8988T (cell line): ENCODE results near the gene PRRG1.
"Not testable (repeated sequence)": the region's sequence is repeated elsewhere in the genome, so short reads cannot be mapped to it uniquely, and the experiment has no call there.

ENCODE experiments used
- DNase-seq: peaks from one replicate; pipeline ENCODE4 v3.0.0; 2011

PRRG1 gene

GRCh38 chrX:37349221-37350033 lies at the start of gene PRRG1:
TSS of gene PRRG1 (plus strand) at chrX:37349364. CDS start at chrX:37406250, 56,886 bp downstream.
- DNase-seq, result peak; percentile 42

- no peak for DNase-seq
Measured at GRCh38 chrX:37302569-37302968, 46.6 kb upstream of the PRRG1 start.

- not testable (repeated sequence) for DNase-seq
Measured at GRCh38 chrX:37305238-37305637, 43.9 kb upstream of the PRRG1 start.

GRCh38 chrX:37314531-37314930 lies 34.6 kb upstream of the PRRG1 start:
- no peak for DNase-seq

GRCh38 chrX:37315511-37316248 lies 33.5 kb upstream of the PRRG1 start:
- no peak for DNase-seq

- DNase-seq, result no peak
Measured at GRCh38 chrX:37320541-37321203, 28.5 kb upstream of the PRRG1 start.

GRCh38 chrX:37330642-37331041 lies 18.5 kb upstream of the PRRG1 start:
- DNase-seq, result no peak

GRCh38 chrX:37331546-37331945 lies 17.6 kb upstream of the PRRG1 start:
- no peak for DNase-seq

GRCh38 chrX:37332055-37332454 lies 17.1 kb upstream of the PRRG1 start:
- no peak for DNase-seq

- no peak for DNase-seq
Measured at GRCh38 chrX:37332987-37333658, 16.0 kb upstream of the PRRG1 start.

- no peak for DNase-seq
Measured at GRCh38 chrX:37347420-37347819, 1.7 kb upstream of the PRRG1 start.

- DNase-seq, result no peak
Measured at GRCh38 chrX:37348231-37348970, 763 bp upstream of the PRRG1 start.

- DNase-seq, result no peak
Measured at GRCh38 chrX:37348971-37349220, 268 bp upstream of the PRRG1 start.

- no peak for DNase-seq
Measured at GRCh38 chrX:37350034-37350365, 836 bp downstream of the PRRG1 start.

- no peak for DNase-seq
Measured at GRCh38 chrX:37353646-37354045, 4.5 kb downstream of the PRRG1 start.

- DNase-seq, result no peak
Measured at GRCh38 chrX:37357436-37357835, 8.3 kb downstream of the PRRG1 start.

- DNase-seq, result no peak
Measured at GRCh38 chrX:37361596-37361995, 12.4 kb downstream of the PRRG1 start.

- no peak for DNase-seq
Measured at GRCh38 chrX:37364666-37365065, 15.5 kb downstream of the PRRG1 start.

- no peak for DNase-seq
Measured at GRCh38 chrX:37367946-37368345, 18.8 kb downstream of the PRRG1 start.

GRCh38 chrX:37370499-37371141 lies 21.5 kb downstream of the PRRG1 start:
- DNase-seq, result no peak

- DNase-seq, result no peak
Measured at GRCh38 chrX:37371578-37371991, 22.4 kb downstream of the PRRG1 start.

- DNase-seq, result no peak
Measured at GRCh38 chrX:37378404-37378803, 29.2 kb downstream of the PRRG1 start.
